DOHH2 (cell line): Measurements from ENCODE around the gene NOL4L.

Source experiments
- EZH2phosphoT487 ChIP-seq: fragments of 200-600 bp; sonication (generic); IDR thresholded peaks from 2 replicates; pipeline ENCODE4 v1.6.1; 2017; ENCODE audit warnings: borderline replicate concordance, mild to moderate bottlenecking, antibody characterized with exemption, low read length, moderate library complexity, mixed read lengths
- TF ChIP-seq, protein P1 (sequence below): fragments of 200-600 bp; sonication (generic); IDR thresholded peaks from one replicate; pipeline ENCODE4 v1.5.1; 2014; ENCODE audit warnings: antibody characterized with exemption, mild to moderate bottlenecking, low read depth, low read length; ENCODE audit not compliant: poor library complexity, severe bottlenecking

DNA sequence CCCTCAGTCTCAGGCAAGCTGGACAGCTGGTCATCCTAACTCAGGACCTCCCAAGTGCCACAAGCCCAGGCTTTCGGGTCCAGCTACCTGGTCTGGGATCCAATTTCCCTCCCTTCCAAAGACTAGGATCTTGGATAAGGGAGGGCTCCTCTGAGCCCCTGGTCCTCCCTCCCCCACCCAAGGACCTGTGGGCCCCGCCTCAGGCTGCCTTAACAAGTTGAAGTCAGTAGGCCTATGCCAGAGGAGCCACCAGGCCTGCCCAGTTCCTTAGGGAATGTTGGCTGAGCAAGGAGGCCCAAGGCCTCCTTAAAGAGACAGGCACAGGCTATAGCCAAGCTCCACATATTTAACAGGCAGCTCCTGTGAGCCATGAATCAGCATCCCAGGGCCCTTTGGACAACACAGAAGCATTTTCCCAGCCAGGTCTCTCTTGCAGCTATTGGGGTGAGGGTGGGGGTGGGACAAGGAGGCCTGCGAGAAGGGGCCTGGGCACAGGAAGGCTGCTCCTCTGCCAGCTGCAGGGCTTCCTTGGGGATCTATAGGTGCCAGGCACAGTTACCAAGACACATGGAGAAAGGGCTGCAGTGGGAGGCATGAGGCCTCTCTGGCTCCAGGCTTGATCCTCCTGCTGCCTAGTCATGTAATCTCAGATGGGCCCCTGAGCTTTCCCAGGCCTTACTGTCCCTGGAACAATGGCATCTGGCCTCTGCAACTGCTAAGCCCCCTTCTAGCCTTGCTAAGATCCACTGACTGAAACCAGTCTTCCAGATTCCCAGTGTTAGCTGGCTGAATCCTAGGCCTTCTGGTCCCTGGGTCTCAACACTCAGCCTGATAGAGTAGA lies 27.4 kb upstream of the NOL4L start:
- TF ChIP-seq, protein P1, sequence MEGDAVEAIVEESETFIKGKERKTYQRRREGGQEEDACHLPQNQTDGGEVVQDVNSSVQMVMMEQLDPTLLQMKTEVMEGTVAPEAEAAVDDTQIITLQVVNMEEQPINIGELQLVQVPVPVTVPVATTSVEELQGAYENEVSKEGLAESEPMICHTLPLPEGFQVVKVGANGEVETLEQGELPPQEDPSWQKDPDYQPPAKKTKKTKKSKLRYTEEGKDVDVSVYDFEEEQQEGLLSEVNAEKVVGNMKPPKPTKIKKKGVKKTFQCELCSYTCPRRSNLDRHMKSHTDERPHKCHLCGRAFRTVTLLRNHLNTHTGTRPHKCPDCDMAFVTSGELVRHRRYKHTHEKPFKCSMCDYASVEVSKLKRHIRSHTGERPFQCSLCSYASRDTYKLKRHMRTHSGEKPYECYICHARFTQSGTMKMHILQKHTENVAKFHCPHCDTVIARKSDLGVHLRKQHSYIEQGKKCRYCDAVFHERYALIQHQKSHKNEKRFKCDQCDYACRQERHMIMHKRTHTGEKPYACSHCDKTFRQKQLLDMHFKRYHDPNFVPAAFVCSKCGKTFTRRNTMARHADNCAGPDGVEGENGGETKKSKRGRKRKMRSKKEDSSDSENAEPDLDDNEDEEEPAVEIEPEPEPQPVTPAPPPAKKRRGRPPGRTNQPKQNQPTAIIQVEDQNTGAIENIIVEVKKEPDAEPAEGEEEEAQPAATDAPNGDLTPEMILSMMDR: no peak
- no peak for TF ChIP-seq EZH2phosphoT487
